Neural progenitor cell (in vitro differentiated cells): ENCODE measurements around the gene PEX14. TPM values are rescaled to one million over a fixed set of nuclear protein-coding genes. Genes with fewer than 3 reads are reported as not detected.

Experiments used
- DNase-seq: peaks from one replicate; pipeline ENCODE4 v3.0.0-alpha.2; 2016; ENCODE audit warnings: low spot score
- H2AFZ ChIP-seq: fragments of 200-600 bp; sonication (generic); replicated peaks from 2 replicates; pipeline ENCODE4 v1.6.1; 2016; ENCODE audit warnings: antibody characterized with exemption
- H3F3A ChIP-seq: fragments of 200-600 bp; sonication (generic); 2 replicates; pipeline ENCODE4 v1.6.1; 2016; ENCODE audit warnings: antibody characterized with exemption, low read depth
- H3K27ac ChIP-seq: fragments of 200-600 bp; sonication (generic); 2 replicates; pipeline ENCODE4 v1.5.1; 2016; ENCODE audit warnings: mild to moderate bottlenecking
- H3K27me3 ChIP-seq: fragments of 200-600 bp; sonication (generic); 2 replicates; pipeline ENCODE4 v1.6.1; 2016; ENCODE audit warnings: mild to moderate bottlenecking, moderate library complexity
- H3K36me3 ChIP-seq: fragments of 200-600 bp; sonication (generic); 2 replicates; pipeline ENCODE4 v1.5.1; 2016
- H3K4me1 ChIP-seq: fragments of 200-600 bp; sonication (generic); 2 replicates; pipeline ENCODE4 v1.6.1; 2016; ENCODE audit warnings: mixed run types
- H3K4me2 ChIP-seq: fragments of 200-600 bp; sonication (generic); 2 replicates; pipeline ENCODE4 v1.6.1; 2016
- H3K4me3 ChIP-seq: fragments of 200-600 bp; sonication (generic); 2 replicates; pipeline ENCODE4 v1.5.1; 2016
- H3K79me2 ChIP-seq: fragments of 200-600 bp; sonication (generic); 2 replicates; pipeline ENCODE4 v1.6.1; 2016; ENCODE audit warnings: low read depth
- H3K9ac ChIP-seq: fragments of 200-600 bp; sonication (generic); 2 replicates; pipeline ENCODE4 v1.6.1; 2016
- H3K9me3 ChIP-seq: fragments of 200-600 bp; sonication (generic); 2 replicates; pipeline ENCODE4 v1.5.1; 2016; ENCODE audit warnings: low read depth
- H4K20me1 ChIP-seq: fragments of 200-600 bp; sonication (generic); 2 replicates; pipeline ENCODE4 v1.6.1; 2016; ENCODE audit warnings: low read depth
- H3K27ac Mint-ChIP-seq: 3 replicates; pipeline ENCODE4 v1.8.0; 2021; ENCODE audit warnings: mixed read lengths
- H3K27me3 Mint-ChIP-seq: 2 replicates; pipeline ENCODE4 v1.8.0; 2022; ENCODE audit warnings: low read depth, mild to moderate bottlenecking, inconsistent platforms, moderate library complexity, mixed read lengths; ENCODE audit not compliant: insufficient read depth
- H3K36me3 Mint-ChIP-seq: 3 replicates; pipeline ENCODE4 v1.8.0; 2021; ENCODE audit warnings: mixed read lengths
- H3K4me1 Mint-ChIP-seq: 3 replicates; pipeline ENCODE4 v1.8.0; 2021; ENCODE audit warnings: mixed read lengths
- H3K4me3 Mint-ChIP-seq: 3 replicates; pipeline ENCODE4 v1.8.0; 2021; ENCODE audit warnings: mild to moderate bottlenecking, moderate library complexity, mixed read lengths
- H3K9me3 Mint-ChIP-seq: 3 replicates; pipeline ENCODE4 v1.8.0; 2020; ENCODE audit warnings: mixed read lengths
- CTCF ChIP-seq: fragments of 200-600 bp; sonication (generic); IDR thresholded peaks from 2 replicates; pipeline ENCODE4 v1.5.1; 2017; ENCODE audit warnings: antibody characterized with exemption, mild to moderate bottlenecking
- EZH2 ChIP-seq: fragments of 200-600 bp; sonication (generic); IDR thresholded peaks from 2 replicates; pipeline ENCODE4 v1.6.1; 2017; ENCODE audit warnings: antibody characterized with exemption, mild to moderate bottlenecking, moderate library complexity
- EZH2phosphoT487 ChIP-seq: fragments of 200-600 bp; sonication (generic); IDR thresholded peaks from 2 replicates; pipeline ENCODE4 v1.6.1; 2017; ENCODE audit warnings: antibody characterized with exemption
- total RNA-seq: library from RNA; depleted of rRNA; stranded (reverse); fragments of >200 nt; gene quantifications from 2 replicates; pipeline ENCODE4 v1.2.3, GENCODE V29; 2015; ENCODE audit warnings: low replicate concordance

Gene PEX14
- total RNA-seq, 1 donor from 2014 or later: 9.3 TPM

- Histone ChIP-seq H3K9ac (no peak overlapping the region), H3K79me2 (peaks cover 85% of the 10 kb centered on the region), H3K4me2 (no peak overlapping the region), H4K20me1 (peaks cover 53% of the 10 kb centered on the region), H3K27ac (no peak overlapping the region), H3F3A (peaks cover 60% of the 10 kb centered on the region), H3K36me3 (no peaks in the 10 kb centered on the region), H3K9me3 (no peaks in the 10 kb centered on the region), H2AFZ (no peak overlapping the region), H3K4me3 (no peak overlapping the region), H3K27me3 (no peaks in the 10 kb centered on the region), H3K4me1 (peaks cover 50% of the 10 kb centered on the region)
- Mint-ChIP-seq H3K4me1 (peaks cover 46% of the 10 kb centered on the region), H3K27me3 (no peaks in the 10 kb centered on the region), H3K36me3 (no peaks in the 10 kb centered on the region), H3K9me3 (no peaks in the 10 kb centered on the region), H3K4me3 (peak overlapping the region; percentile 49), H3K27ac (no peak overlapping the region)
- no peak for DNase-seq
- no peak for TF ChIP-seq EZH2phosphoT487
- no peak for TF ChIP-seq EZH2
- TF ChIP-seq CTCF: no peak
Observed at GRCh38 chr1:10494418-10494753, 19.6 kb downstream of the PEX14 start.

- Mint-ChIP-seq H3K27me3 (no peaks in the 10 kb centered on the region), H3K4me1 (peaks cover 41% of the 10 kb centered on the region), H3K4me3 (peak overlapping the region; percentile 49), H3K27ac (peak overlapping the region; percentile 61), H3K36me3 (peaks cover 2% of the 10 kb centered on the region), H3K9me3 (no peaks in the 10 kb centered on the region)
- TF ChIP-seq EZH2phosphoT487 (no peak), CTCF (peak; percentile 95)
- Histone ChIP-seq H3K4me2 (peak overlapping the region; percentile 43), H3K4me1 (peaks cover 44% of the 10 kb centered on the region), H3K36me3 (no peaks in the 10 kb centered on the region), H3K9me3 (no peaks in the 10 kb centered on the region), H3K4me3 (no peak overlapping the region), H3K27ac (no peak overlapping the region), H3K9ac (no peak overlapping the region), H2AFZ (no peak overlapping the region), H3F3A (peaks cover 55% of the 10 kb centered on the region), H3K79me2 (peaks cover 86% of the 10 kb centered on the region), H4K20me1 (peaks cover 53% of the 10 kb centered on the region), H3K27me3 (no peaks in the 10 kb centered on the region)
- DNase-seq: peak; percentile 81
Observed at GRCh38 chr1:10494754-10495474, 20.2 kb downstream of the PEX14 start.

GRCh38 chr1:10495475-10495817 is 20.7 kb downstream of the PEX14 start:
- Histone ChIP-seq H3K4me3 (no peak overlapping the region), H3K36me3 (no peaks in the 10 kb centered on the region), H3K27me3 (no peaks in the 10 kb centered on the region), H2AFZ (no peak overlapping the region), H3F3A (peaks cover 50% of the 10 kb centered on the region), H3K4me1 (peaks cover 42% of the 10 kb centered on the region), H3K9ac (no peak overlapping the region), H3K9me3 (no peaks in the 10 kb centered on the region), H3K4me2 (peak overlapping the region; percentile 43), H3K79me2 (peaks cover 90% of the 10 kb centered on the region), H3K27ac (no peak overlapping the region), H4K20me1 (peaks cover 49% of the 10 kb centered on the region)
- Mint-ChIP-seq H3K36me3 (peaks cover 2% of the 10 kb centered on the region), H3K27me3 (no peaks in the 10 kb centered on the region), H3K4me1 (peaks cover 36% of the 10 kb centered on the region), H3K9me3 (no peaks in the 10 kb centered on the region), H3K27ac (peak overlapping the region; percentile 61), H3K4me3 (no peak overlapping the region)
- DNase-seq: no peak
- TF ChIP-seq EZH2phosphoT487: no peak
- TF ChIP-seq CTCF: no peak
- TF ChIP-seq EZH2: no peak
